HG03066 (cell line): ENCODE data around the gene ETV5.

Experiments used
- ATAC-seq: cut with Tn5 transposase; IDR thresholded peaks from one replicate; pipeline ENCODE4 v1.9.1; 2021; ENCODE audit warnings: low read depth; ENCODE audit not compliant: unreplicated experiment

ETV5 gene

DNA sequence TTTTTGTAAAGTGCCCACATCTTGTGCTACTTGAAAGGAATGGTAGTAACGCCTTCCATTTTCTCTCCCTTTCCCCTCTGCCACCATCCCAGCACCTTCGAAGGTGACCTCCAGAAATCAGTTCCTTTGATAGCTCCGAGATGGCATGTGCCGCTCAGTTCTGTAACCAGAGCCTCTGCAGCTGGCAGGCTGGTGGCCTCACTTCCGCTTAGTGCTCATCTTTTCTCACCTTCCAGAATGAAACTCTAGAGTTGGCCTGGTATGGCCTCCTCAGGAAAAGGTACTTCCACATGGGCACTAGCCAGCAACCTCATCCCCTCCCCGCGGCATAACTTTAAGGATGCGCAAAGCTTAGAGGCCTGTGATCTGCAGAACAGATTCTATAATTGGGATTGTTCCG lies 38.8 kb downstream of the ETV5 start:
- no peak for ATAC-seq

DNA sequence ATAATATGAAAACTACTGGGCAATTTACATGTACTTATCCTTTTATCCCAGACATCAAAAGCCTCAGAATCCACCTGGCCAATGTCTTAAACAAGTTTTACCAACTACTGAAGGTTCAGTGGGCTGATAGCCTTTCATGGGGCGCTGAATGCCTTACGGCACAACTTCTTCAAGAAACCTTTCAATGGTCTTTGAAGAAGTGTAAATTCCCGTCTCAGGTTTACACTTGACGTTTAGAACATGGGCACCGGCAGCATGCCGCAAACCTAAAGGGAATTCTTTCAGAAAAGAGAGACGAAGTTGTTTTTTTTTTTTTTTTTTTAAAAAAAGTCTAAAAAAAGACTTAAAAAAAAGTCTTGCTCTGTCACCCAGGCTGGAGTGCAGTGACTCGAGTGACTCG lies 39.7 kb downstream of the ETV5 start:
- no peak for ATAC-seq

DNA sequence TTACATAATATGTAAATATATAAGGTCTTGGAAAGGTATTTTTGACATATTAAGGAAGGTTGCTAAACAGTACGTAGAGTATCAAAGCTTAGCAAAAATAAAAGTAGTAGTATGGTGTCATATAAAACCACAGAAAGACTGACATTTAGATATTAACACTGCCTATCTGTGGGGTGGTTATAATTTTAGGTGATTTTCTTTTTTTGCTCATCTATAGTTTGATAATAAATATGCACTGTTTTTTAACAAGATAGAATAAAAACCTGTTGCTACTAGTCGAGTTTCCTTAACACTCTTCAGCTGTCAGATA lies 40.7 kb downstream of the ETV5 start:
- ATAC-seq = no peak

DNA sequence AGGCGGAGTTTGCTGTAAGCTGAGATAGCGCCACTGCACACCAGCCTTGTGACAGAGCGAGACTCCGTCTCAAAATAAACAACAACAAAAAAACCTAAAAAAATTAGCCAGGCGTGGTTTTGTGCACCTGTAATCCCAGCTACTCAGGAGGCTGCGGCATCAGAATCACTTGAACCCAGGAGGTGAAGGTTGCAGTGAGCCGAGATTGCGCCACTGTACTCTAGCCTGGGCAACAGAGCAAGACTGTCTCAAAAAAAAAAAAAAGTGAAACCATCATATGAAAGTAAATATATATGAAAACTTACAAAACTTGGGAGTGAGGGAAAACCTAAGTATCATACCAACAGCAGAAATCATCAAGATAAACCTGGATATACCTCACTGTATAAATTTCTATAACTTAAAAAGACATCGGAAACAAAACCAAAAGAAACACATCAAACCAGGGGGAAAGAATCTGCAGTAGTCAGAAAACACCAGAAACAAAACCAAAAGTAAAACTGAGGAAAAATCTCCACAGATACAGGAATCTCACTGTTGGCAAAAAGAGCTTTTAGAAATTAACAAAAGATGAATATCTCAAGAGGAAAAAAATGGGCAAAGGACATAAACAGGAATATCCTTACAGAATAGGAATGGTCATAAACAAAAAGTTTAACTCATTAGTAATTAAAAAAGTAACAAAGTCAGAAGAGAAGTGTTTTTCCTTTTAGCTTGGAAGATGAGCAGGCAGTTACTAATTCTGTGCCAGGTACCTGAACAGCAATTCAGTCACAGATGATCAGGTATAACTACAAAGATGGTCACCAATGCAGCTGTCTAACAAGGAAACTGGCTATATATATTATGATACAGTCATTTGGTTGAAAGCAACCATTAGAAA lies 41.3 kb downstream of the ETV5 start:
- no peak for ATAC-seq

DNA sequence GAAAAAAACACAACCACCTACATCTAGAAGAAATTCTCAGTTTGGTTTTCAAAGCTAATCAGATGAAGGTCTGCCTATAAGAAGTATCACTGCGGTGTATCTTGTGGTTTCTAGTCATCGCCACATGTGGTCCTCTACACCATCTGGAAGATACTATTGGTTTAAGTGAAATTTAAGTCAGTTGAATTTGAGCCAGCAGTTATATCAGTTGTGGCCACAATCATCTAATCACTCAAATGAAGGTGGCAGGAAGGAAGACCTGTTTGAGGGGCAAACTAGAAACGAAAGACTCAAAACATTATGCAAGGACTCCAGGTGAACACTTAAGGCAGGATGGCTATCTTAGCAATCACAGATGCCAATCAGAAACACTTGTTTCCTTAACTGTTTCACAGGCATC lies 48.7 kb downstream of the ETV5 start:
- peak; percentile 95 for ATAC-seq

DNA sequence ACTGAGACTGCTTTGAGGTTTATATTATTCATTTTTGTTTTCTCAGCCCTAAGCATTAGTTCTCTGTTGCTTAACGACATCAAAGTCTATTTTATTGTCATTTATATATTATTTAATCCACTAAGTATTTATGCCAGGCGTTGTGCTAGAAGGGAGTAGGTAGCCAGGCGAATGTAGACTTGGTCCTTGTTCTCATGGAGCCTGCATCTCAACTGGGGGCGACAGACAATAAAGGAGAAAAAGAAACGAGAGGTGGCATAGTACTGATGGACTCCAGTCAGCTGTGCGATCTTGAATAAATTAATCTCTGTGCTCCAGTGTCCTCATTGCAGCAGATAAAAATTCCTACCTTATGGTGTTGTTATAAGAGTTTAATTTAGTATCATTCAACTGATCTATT lies 49.7 kb downstream of the ETV5 start:
- no peak for ATAC-seq

DNA sequence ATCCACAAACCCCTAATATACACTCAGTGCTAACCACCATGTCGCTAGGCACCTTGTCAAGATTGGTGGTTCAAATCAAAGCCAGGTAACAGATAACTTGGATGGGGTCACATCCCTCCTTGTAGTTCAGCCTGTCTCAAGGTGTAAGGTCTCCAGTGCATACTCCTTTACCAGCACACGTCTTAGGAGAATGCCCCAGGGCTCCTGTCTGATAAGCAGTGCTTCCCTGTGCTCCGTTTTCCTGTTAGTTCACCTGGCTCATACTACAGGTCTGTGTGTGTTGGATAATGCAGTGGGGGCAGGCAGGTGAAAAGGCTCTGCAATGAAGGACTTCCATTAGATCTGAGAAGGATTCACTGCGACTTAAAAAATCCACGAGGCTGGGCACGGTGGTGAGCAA lies 50.7 kb downstream of the ETV5 start:
- no peak for ATAC-seq

DNA sequence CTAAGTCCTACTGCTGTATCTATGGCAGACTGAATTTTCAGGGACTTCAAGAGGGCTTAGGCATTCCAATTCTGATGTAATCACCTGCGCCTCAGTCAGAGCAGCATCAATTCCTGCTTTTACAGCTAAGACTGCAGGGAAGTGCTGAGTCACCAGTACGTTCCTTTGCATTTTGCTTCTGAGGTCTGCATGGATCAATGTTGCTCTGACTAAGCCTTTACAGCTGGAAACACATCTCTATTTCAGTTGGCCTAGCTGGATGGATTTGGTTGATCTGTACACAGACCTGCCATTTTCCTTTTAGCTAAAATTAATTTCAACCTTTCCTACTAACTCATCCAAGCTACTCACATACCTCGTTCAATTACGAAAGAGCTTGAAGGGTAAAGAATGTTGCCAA lies 51.3 kb downstream of the ETV5 start:
- no peak for ATAC-seq

DNA sequence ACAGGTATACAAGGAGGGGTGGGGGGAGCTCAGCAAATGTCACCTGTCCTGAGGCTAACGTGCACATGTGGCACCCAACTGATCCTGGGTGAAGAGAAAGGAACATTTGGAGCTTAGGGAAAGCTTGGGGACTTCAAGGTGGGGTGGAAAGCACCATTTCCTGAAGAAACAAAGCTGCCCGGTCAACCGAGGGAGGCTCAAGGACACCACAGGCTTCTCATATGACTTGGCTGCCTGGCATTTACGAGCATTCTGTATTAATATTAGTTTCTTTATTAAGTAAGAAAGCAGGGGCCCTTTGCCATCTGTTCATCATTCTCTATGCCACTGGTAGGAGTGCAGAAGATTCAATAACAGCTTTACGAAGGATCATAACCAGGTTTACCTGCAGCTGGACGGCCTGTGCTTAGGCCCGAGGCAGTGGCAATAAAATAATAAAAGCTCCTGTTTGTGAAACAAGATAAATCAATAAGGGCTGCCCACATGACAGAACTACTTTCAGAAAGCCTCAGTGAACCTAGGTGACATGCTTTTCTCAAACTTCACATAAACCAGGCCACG lies 54.0 kb downstream of the ETV5 start:
- ATAC-seq = no peak

DNA sequence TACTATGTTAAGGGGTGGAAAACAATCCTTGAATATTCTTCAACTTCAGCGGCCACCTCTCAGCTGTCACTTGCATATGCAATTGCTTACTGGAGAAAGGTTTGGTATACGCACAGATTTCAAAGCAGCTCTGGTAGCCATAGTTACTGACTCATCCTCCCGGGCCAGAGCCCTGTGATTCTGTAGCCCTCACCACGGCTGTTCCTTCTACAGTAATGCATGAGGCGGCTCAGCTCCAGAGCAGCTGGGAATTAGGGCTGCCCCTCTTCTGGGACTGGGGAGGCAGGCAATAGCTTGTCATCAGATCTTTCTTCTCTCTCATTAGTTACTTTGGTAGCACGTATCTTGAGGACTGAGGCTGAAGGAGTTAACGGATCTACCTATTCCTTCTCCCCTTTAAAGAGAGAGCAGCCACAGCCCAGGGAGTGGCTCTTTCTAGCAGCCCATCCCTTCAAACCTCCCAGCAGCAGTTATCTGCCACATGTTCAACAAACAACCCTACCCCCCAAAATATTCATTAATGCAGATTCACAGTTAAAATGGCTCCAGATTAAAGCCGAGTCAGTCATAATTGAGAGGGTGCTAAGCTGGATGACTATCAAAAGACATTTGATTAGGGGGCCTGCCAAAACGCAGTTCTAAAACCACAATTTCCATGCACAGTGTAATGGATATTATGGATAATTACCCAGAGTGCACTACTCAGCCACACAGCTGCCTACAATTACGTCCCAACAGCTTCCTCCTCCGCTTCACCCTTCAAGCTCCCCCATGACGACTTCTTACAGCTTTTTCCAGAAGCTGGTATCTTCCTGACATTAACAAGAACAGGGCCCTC lies 54.7 kb downstream of the ETV5 start:
- no peak for ATAC-seq

DNA sequence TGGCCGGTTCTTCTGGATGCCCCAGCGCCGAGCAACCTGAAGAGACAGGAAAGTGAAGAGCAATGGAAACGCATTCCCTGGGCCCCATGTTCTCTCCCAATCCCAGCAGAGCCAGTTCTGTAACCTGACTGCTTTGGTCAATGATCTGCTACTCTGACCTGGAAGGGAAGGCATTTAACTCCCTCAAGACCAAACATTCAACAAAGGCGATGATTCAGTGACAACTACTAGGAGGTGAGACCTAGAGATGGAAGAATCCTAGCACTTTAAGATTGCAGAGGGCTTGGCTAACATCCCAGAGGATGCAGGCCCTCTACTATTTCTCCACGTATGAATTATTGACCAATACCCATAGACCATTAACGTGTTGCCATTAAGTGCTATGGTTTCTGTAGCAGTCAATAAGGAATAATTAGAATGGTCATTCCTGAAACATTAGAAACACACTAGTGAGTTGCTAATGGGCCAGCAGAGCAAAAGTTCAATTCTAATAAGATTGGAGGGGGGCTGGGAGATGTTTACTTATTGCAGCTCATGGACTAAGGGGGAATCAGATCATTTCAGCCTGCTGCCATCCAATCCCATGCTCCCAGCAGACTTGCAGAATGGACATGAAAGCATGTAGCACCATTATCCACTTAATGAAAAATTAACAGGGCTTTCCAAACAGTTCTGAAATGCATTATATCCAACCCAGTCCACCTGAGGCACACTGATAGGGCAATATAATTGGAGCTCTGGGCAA lies 56.6 kb downstream of the ETV5 start:
- no peak for ATAC-seq

DNA sequence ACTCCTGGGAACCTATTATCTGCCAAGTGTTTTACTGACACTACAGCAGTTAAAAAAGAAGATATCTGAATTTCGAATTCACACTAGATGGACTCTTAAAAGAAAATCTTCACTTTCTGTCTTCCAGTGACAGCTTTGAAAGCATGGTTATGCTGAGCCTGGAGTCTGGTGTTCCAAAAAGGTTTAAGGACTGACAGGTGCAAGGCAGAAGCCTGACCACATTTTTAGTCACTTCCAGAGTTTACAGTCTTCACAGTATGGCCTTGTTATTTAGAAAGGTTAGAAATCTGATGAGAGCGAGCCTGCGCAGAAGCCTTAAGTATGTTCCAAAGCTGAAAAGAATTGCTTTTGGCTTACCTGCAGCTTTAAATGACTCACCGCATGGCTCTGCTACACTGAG lies 59.9 kb downstream of the ETV5 start:
- no peak for ATAC-seq

DNA sequence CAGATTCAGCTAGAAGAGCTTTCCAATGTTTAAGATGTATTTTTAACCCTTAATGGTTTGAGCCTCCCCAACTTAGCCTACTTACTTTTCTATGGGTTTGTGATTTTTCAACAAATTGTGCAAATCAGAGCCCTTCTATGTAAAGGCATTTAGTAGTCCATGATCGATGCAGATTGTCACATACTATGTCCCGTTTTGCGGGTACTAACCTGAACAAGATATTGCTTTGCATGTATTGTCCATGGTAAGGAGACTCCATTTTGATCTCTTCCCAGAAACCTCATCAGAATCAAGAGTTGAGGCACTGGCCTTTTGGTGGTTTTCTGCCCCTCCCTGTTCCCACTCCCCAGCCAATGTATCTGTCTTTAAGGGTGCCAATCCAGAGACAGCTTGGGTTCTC lies 60.8 kb downstream of the ETV5 start:
- no peak for ATAC-seq

DNA sequence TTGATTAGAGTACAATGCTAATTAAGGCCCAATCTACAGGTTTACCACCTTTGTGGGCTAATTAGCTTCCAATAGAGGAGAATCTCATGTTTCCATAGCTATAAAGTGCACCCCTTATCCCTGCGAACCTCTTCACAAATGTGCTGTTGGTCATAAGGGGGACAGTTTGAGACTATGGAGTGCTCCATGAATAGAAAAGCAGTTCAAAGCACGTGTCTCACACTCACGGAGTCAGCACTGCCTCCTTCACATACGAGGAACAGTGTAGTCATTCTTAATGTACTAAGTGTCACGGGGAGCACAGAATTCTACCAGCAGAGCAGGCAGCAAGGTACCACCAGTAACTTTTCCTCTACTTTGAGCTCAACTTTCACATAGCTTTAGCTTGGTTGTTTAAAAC lies 62.1 kb downstream of the ETV5 start:
- no peak for ATAC-seq

DNA sequence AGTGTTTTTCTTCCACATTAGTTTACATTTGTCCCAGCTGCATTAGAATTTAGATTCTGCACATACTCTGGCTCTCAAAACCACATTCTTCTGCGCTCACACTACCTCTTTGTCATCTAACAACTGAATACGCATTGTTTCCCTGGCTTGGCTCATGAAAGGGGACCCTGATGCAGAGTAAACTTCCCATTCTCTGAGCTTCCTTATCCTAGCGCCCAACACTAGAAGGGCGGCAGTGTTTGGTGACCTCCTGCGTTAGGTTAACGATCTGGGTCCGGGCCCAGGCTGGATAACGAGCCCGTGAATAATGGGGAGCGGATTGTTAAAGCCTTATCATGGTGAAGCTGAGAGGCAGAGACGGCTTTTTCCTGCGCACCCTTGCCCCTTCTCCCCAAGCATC lies 63.9 kb downstream of the ETV5 start:
- ATAC-seq = no peak

DNA sequence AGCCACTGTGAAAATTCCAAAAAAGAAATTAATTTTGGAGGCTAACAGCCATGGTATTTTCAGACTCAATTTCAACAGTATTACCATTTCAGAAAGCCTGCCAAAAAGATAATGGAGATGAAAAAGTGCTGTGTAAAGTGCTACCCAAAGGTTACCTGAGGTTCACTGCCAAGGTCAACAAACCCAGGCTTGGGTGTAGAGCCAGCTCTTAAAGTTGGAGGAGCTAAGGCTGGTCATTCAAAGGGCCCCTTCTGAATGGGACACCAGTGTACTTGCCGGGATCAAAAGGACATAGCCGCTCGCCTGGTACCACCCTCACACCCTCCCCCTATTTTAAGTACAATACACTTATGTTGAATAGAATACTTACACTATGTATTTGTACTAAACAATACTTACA lies 64.5 kb downstream of the ETV5 start:
- ATAC-seq = no peak

DNA sequence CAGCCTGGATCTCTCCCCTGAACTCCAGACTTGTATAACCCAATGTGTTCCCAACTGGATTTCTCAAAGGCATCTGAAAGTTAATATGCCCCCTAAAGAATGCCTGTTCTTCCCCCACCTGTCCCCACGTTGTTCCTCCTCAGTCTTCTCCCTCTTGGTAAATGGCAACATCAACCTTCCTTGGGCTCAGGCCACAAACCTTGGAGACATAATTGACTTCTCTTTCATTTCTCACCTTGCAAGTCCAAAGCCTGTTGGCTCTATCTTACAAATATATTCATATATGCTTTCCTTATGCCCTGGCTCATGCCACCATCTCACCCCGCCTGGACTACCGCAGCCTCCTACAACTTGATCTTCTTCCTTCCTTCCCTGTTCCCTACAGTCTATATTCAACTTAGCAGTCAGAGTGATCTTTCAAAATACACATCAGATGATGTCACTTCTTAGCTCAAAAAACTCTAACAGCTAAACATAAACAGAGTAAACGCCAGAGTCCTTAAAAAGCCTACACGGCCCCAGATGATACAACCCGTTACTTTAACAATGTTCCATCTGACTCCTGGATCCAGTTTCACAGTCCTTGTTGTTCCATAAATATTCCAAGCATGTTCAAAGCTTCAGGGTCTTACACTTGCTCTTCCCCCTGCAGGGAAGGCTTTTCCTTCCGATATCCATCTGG lies 66.2 kb downstream of the ETV5 start:
- no peak for ATAC-seq

DNA sequence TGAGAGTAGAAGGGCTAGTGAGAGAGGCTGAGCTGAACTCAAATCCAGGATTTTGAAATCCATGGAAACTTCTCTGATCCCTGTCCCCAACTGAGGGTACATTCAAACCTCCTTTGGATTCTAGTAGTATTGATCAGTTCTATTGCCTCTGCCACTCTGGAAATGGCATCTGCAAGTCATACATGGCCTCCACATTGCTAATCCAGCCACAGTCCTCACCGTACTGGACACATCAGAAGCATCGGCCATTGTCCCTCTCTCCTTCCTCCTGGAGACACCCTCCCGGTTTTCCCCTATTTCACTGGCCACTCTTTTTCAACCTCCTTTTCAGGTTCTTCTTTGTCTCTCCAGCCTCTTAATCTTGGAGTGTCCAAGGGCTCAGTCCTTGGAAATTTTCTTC lies 66.9 kb downstream of the ETV5 start:
- ATAC-seq = no peak

DNA sequence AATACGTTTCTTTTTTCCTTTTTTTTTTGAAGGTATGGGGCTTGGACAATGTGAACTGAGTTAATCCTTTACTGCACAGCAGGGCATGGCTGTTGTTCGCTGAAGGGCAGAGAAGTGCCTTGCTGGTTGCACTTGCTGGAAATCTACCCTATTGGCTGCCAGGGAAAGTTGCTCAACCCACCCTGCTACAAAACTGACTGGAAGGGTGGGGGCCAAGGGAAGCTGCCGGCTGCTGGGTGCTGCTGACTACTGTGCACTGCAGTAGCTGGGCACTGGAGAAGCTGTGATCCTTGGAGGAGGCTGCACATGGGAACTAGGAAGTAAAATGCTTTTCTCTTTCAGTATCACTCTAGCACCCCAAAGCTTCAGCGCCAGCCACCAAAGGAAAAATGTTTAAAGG lies 70.5 kb downstream of the ETV5 start:
- ATAC-seq = no peak

DNA sequence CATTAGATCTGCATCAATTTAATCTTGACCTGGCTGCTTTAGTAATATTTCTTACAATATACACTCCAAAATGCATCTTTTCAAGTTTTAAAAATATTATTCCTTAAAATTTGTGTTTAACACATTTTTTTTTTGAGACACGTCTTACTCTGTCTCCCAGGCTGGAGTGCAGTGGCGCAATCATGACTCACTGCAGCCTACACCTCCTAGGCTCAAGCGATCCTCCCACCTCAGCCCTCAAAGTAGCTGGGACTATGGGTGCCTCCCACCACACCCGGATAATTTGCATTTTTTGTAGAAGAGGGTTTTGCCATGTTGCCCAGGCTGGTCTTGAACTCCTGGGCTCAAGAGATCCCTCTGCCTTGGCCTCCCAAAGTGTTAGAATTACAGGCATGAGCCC lies 73.6 kb downstream of the ETV5 start:
- no peak for ATAC-seq

DNA sequence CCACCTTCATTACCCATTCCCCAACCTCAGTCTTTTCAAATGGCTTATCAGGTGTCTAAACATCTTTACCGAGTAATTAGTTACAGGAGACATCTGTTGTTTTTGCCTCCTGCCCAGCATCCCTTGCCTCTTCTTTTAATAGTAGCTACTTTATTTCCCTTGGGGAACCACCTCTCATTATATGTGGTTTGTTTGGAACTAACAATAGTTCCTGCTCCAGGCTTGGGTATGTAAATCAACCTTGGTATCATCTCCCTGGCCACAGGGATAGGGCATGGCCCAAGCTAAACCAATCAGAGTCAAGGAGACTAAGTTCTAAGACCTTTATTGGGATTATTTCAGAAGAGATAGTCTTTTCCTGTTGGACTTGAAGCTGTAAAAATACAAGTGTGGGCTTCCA lies 76.6 kb downstream of the ETV5 start:
- ATAC-seq = no peak
